Measurements from ENCODE around the gene LMNTD1.

LMNTD1 gene

DNA sequence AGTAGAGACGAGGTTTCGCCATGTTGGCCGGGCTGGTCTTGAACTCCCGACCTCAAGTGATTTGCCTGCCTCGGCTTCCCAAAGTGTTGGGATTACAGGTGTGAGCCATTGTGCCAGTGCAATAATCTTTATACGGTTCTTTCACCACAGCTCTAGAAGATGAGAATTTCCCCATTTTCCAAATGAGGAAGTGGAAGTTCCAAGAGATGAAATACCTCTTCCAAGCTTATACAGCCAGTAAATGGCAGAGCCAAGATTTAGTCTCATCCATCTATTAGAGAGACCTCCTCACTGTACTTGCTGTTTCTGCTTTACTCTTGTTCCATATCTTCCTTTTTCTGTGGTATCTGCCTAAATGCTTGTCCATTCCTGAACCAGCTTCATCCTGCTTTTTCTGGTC lies 3.1 kb upstream of the LMNTD1 start:
- in situ Hi-C loops (cut with HindIII; ENCODE audit: low sequenced_read_pairs) = no loop called here

DNA sequence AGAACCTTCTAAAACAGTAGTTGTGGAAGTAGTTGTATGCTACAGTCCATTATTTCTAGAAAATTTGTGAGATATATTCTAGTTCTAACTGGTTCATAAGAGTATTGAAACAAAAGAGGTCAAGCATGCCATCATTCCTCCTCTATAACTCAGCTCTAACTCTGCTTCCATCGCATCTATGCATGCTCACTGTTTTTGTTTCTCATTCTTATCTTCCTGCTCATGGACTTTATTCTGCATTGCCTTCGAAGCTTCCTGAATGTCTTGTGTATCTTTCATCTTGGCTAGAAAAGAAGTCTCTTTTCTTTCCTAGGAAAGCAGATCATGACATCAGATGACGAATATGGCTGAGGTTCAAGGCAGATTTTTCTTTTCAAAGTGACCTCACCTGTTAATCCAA lies 402 bp downstream of the LMNTD1 start:
- in situ Hi-C loops (cut with HindIII; ENCODE audit: low sequenced_read_pairs) = no loop called here

DNA sequence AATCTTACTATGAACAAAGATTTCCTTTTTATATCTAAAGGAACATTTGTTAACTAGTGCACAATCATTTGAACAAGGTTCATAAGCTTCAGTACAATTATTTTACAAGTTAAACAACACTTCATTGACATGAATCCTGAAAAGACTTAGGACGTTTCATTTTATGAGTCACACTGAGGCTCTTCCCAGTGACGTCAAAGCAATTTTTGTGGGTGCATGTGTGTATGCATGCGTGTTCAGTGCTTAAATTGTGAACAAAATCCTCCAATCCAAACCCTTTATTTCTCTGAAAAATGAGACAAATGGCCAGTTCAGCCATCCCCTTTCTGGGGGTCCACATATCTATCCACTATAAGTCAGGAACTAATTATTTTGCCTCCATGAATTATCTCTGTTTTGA lies 2.9 kb downstream of the LMNTD1 start:
- in situ Hi-C loops (cut with HindIII; ENCODE audit: low sequenced_read_pairs) = no loop called here

DNA sequence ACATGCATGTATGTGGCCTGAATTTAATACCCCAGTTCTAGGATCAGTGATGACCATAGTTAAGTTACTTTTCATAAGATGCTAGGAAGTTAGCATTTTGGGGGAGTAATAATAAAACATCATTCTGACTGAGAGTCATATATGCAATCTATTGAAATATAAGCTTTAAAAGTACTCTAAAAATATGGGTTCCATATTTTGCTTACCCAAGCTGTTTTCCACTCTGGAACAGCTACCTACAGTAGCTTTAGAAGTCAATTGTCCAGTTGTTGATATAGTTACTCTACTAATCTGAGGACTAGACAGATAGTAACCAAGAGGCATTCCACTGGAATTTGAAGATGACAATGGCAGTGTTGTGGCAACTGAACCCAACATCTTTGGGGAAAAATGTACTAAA lies 4.0 kb downstream of the LMNTD1 start:
- in situ Hi-C loops (cut with HindIII; ENCODE audit: low sequenced_read_pairs) = no loop called here

DNA sequence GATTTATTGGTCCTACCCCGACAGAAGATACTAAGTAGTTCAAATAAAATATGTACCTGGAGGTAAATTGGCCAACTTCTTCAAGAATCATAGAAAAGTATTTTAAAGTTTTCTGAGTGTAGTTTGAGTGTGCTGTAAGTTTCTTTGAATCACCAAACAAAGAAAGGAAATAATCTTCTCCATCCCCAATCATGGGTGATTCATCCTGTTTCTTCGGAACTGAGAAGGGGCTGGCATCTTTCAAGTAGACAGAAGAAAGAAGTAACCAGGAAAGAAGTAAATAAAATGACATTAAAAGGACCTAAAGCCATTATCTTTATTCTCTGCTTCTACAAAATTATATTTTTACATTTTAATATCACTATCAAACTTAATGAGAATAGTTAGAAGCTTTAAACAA lies 6.8 kb downstream of the LMNTD1 start:
- in situ Hi-C loops (cut with HindIII; ENCODE audit: low sequenced_read_pairs) = no loop called here

DNA sequence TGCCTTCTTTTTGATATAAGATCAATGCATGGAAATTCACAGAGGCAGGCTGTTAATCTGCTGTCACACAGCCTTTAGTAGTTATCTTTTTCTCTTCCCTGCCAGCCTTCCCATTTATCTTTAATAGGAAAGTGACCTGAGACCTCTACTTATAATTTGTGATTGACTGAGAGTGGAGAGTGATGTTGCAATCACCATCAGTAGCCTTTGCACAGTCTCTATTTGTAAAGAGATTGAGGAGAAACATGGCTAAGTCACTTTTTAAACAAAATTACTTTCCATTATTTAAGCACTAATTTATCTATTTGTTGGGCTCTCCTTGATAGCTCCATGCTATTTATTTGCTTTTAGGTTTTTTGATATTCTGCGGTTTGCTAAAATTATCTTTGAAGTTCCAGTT lies 19.9 kb downstream of the LMNTD1 start:
- in situ Hi-C loops (cut with HindIII; ENCODE audit: low sequenced_read_pairs) = no loop called here

DNA sequence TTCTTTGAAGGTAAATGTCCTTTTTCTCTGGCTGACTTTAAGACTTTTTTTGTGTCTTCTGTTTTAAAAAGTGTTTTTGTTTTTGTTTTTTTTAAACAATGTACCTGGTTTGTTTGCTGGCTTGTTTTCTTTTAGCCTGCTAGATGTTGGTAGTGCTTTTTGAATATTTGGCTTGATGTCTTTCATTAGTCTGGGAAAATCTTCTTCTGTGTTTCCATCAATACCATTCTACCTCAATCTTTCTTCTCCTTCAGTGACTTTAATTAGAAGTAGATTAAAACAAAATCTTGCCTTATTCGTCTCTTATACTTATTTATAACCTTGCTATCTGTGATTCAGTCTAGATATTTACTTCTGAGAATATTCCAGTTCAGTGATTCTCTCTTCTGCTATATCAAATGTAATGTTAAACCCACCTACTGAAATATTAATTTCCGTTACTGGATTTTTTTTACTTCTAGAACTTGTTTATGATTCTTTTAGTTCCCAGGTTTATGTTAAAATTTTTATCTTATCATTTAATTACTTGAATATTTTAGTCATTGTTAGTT lies 21.5 kb downstream of the LMNTD1 start:
- in situ Hi-C loops (cut with HindIII; ENCODE audit: low sequenced_read_pairs) = no loop called here

DNA sequence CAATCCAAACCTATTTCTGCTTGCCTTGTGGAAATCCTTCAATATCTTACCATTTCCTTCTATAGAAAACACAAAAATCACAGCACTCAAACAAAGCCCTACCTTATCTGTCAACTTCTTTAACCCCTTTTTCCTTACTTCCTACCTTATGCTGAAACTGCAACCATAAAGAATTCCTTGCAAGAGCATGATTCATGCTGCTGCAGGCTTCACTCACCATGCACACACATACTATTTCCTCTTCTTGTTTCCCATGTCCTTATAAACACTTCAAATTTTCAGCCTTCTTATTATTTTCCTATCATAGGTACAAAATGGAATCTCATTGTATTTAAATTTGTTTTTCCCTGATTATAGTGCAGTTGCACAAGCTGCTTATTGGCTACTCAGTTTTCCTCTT lies 23.3 kb downstream of the LMNTD1 start:
- in situ Hi-C loops (cut with HindIII; ENCODE audit: low sequenced_read_pairs) = no loop called here

DNA sequence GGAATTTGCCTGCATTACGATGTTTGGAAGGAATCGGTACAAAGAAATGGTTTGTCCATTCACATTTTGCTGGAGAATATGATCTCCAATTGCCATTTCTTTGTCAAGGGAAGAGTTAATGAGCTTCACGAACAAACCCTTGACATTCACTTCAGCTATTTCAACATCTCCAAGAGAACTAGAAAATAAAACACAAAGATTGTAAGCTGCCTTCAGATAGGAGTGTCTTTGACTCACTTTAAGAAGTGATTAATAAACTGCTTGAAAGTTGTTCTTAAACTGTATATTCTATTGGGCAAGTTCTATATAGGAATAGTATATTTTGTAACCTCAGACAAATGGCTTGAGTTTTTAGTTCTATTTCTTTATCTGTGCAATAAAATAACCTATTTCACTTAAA lies 26.3 kb downstream of the LMNTD1 start:
- in situ Hi-C loops (cut with HindIII; ENCODE audit: low sequenced_read_pairs) = no loop called here

DNA sequence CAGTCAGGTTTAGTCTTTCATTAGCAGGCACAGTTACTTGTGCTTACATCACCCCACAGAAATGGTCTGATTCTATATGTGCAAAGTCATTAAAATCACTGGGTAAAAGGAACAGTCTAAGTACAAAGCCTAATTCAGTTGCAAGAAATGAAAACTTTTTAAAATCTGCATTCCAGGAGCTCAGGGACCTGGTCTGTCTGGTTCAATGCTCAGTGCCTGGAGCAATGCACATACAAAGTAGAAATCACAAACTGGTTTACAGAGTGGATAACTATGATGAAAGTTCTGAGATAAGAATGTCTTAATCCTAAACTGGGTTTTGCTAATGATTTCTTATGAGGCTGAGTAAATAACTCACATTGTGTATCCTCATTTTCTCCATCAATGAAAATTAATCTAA lies 28.7 kb downstream of the LMNTD1 start:
- in situ Hi-C loops (cut with HindIII; ENCODE audit: low sequenced_read_pairs) = no loop called here

DNA sequence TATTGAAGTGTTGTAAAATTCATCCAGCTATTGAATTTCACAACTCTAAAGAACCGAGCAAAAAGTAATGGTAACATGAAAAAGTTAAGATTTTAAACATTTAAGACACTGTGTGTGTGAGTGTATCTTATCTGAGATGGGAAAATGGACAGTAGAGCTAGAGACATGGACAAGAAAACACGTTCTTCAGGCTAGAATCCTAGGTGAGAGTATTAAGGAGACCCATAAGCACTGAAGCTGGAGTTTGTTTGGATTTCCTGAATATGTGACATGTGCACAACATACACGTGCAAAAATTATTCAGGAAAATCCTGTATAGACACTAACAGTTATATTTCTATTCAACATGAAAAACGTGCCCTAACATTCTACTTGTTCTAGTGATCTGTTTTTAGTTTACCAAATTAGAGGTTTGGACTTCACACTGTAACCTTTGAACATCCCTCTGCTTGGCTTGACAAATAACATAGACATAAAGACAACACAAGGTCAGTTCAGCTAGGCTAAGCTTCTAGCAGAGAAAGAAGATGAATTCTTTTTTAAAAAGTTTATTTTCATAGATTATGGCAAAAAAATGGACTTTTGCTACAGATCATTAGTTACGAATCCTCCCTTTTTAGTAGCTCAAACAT lies 31.3 kb downstream of the LMNTD1 start:
- in situ Hi-C loops (cut with HindIII; ENCODE audit: low sequenced_read_pairs) = no loop called here

DNA sequence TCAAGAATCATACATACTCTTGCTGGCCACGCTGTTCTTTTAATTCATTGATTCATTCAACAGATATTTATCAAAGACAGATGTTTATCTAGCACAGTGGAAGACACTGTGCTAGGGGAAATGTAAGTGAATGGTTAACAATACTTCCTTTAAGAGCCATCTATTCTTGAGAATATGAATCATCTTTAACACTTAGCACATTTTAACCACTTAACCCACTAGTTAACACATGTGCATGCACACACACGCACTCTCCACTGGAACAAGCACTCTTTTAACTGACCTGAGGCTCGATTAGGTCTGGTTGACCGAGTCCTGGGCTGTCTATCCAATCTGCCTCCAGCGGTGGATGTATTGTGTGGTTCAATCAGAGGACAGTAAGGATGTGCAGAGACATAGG lies 34.6 kb downstream of the LMNTD1 start:
- in situ Hi-C loops (cut with HindIII; ENCODE audit: low sequenced_read_pairs) = no loop called here

DNA sequence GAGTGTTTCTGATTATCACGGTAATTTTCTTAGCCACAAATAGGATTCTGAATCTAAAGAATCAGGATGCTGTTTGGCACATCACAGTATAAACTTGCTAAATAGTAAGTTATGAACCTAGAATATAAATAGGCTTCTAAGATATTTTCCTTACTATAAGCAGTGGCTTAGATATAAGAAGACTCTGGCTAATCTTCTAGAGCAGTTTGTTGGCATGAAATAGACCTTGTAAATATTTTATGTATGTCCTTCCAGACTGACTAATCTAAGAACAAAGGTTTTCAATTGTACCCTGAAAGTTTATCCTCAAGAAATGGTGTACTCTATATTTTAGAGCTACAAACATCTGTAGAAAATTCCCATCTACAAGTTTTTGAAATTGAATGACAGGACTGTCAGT lies 48.3 kb downstream of the LMNTD1 start:
- in situ Hi-C loops (cut with HindIII; ENCODE audit: low sequenced_read_pairs) = no loop called here

DNA sequence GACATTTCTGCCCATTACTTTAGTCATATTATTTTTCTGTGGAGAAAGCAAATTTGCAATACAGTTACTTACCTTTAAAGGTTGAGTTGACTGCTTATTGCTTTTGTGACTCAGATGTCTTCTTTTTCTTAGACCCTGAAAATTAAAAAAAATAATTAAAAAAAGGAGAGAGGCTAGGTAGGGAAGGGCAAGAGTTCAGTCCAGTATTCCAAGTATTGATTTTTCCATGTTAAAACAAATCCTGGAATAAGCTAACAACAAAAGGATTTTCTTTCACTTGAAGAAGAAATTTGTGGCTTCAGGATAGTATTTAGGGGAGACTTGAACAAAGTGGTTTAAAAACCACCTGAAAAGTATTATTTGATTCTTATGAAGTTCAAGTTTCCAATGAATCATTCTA lies 49.4 kb downstream of the LMNTD1 start:
- in situ Hi-C loops (cut with HindIII; ENCODE audit: low sequenced_read_pairs) = no loop called here

DNA sequence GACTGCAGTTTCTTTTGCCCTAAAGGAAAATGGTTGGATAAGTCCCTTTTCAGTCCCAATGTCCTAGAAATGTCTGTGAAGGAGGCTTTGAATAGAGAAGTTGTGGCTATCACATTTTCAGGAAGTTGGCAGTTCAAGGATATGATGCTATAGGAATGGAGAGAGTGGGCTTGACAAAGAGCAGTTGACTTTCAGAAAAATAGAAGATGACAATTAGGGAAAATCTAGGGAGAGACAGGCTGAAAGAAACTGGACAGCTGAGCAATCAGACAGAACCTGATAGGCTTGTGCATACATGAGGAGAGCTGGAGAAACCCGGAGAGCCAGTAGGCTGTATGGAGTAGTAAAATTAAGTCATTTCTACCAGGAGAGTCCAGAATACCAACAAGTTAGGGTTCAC lies 50.5 kb downstream of the LMNTD1 start:
- in situ Hi-C loops (cut with HindIII; ENCODE audit: low sequenced_read_pairs) = no loop called here

DNA sequence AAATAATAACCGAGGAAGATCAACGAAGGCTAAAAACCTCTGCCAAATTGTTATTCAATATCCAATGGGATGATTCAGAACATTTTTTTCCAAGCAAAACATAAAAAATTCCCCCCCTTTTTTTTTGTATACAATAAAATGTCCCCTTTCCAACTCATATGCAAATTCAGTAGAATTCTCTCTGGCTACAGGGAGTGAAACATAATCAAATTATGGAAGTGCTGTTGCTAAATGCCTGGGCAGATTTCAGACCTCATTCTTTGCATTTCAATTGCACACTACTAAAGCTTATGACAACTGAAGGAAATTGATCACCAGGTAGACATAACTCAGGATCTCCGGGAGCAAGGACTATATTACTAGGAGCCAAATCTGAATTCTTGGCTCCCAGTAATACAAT lies 51.0 kb downstream of the LMNTD1 start:
- in situ Hi-C loops (cut with HindIII; ENCODE audit: low sequenced_read_pairs) = no loop called here

DNA sequence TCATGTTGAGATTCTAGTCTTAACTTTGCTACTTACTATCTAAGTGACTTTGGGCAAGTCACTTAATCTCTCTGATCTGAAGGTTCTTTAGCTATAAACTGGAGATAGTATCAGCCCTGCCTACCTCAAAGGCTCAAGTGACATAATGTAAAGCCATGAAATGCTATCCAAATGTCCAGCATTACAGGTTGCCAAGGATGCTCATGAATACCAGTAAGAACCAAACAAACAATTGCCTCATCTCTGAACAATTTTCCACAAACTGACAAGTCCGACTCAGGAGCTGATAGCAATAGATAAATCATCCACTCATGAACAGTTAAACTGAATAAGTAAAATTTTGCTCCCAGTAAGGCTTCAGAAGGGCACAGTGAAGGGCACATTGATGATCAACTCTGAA lies 51.5 kb downstream of the LMNTD1 start:
- in situ Hi-C loops (cut with HindIII; ENCODE audit: low sequenced_read_pairs) = no loop called here

DNA sequence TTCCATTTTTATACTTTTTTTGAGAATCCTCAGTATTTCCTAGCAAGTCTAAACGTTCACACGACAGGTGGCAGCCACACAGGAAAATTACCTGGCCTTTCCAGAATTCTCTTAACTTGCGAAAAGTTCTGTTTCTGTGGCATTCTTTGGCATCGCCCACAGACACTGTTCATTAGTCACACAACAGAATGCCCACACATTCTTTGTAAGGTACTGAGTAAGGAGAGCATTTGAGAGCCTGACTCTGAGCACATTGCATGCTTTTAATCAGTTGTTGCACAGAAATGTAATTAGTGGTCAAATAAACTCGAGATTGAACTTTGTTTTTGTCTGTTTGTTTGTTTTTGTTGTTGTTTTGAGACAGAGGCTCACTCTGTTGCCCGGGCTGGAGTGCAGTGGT lies 52.4 kb downstream of the LMNTD1 start:
- in situ Hi-C loops (cut with HindIII; ENCODE audit: low sequenced_read_pairs) = no loop called here

DNA sequence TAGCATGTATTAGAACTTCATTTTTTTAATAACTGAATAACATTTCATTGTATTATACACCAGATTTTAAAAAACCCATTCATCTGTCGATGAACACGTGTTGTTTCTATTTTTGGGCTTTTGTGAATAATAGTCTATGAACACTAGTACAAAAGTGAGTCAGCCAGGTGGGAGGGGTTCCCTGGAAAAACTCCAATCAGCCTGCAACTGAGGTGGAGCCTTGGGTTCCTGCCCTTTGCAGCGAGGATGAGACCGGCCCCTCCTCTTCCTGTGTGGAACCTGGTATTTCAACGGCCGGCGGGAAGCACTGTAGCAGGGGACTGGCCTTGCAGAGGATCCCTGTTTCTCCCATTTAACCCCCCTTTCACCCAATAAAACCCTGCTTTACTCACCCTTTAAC lies 56.1 kb downstream of the LMNTD1 start:
- in situ Hi-C loops (cut with HindIII; ENCODE audit: low sequenced_read_pairs) = no loop called here

DNA sequence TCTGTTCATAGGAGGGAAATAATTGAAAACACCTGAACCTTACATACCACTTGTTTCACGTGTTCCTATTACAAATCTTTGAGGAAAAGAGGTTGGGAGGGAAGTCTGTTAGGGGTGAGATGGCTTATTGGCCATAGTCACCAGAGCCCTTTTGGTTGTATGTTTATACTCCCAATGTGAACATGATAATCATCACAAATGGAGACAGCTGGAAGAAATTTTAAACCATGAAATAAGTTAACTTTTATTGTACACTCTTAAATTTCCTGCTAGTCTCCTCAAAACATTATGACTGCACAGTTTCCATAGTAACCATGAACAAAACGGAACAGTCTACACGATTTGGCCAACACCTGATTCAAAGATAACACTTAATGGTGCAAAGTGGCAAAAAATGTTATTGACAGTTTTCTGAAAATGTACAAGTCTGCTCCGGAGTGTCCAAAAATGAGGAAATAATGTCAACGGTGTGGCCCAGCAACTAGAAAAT lies 56.9 kb downstream of the LMNTD1 start:
- in situ Hi-C loops (cut with HindIII; ENCODE audit: low sequenced_read_pairs) = no loop called here

DNA sequence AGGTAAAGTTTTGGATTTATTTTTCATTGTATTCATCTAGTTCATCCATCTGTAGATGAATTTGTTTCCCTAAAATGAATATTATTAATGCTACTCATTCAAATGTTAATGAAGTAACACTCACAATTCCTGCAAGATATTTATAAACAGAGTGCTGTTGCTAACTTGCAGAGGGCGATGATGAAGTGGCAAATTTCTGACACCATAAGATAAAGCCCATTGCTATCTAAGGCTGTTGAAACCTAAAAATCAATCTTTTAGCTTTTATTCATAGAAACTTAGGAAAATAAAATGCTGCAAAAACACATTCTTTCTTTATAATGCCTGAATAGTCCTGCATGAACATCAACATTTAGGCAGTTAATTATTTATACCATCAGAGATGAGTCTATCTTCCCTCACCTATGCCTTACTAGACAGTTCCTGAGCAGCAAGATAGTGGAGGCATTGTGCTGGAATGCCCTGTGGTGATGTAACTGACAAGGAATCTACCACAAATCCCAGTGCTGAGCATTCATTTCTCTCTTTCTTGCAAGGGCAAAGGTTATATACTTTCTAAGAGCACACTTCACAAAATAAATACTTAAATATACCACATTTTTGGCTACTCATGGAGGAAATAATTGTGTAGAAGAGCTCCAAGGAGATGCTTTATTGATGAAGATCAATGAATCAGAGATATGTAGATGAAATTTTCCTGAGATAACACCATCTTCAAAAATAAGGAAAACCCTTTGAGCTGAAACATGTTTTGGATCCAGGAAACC lies 57.6 kb downstream of the LMNTD1 start:
- in situ Hi-C loops (cut with HindIII; ENCODE audit: low sequenced_read_pairs) = no loop called here

DNA sequence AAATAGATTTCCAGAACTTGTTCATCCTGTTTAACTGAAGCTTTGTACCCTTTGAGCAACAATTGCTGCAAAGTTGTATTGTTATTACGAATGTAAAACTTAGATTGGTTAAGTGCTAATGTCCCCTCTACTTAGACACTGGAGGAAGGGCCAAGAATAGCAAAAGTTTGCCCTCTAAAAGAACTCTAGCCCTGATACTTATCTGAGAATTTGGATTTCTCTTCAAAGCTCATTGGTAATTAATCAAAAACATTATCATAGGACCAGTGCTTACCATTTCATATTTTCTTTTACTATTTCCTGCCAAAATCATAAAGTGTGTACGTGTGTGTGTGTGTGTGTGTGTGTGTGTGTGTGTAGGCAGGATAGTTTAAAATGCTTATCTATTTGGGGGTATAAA lies 58.2 kb downstream of the LMNTD1 start:
- in situ Hi-C loops (cut with HindIII; ENCODE audit: low sequenced_read_pairs) = no loop called here

Data from endothelial cell of hepatic sinusoid (primary cell).